Adrenal gland (tissue), 12 donors: Measurements from ENCODE around the gene LAPTM5. TPM values are rescaled to one million over a fixed set of nuclear protein-coding genes. Genes with fewer than 3 reads are reported as not detected.

Experiments used
- DNase-seq, 7 donors: peaks; one replicate each; pipeline ENCODE4 v3.0.0-alpha.2; 2019 to 2020
- H3K27ac ChIP-seq, 5 donors: fragments of 200-600 bp; sonication (generic) in 4 of 5; 1 replicate in 3 of 5; 2 replicates in 2 of 5; pipeline versions ENCODE4 v1.5.1 to v1.8.0; 2016 to 2020; ENCODE audit warnings: mild to moderate bottlenecking in 1 of 5
- H3K27me3 ChIP-seq: fragments of 200-600 bp; 2 replicates; pipeline ENCODE4 v1.8.0; 2021
- H3K36me3 ChIP-seq, 2 donors: fragments of 200-600 bp; replicated peaks in 1 of 2; 1 replicate in 1 of 2; 2 replicates in 1 of 2; pipeline versions ENCODE4 v1.5.1 to v1.8.0; 2018 to 2022
- H3K4me1 ChIP-seq, 2 donors: fragments of 200-600 bp; replicated peaks in 1 of 2; 1 replicate in 1 of 2; 2 replicates in 1 of 2; pipeline versions ENCODE4 v1.5.1 to v1.8.0; 2018 to 2021
- H3K4me3 ChIP-seq, 4 donors: fragments of 200-600 bp; sonication (generic) in 3 of 4; one replicate each; pipeline ENCODE4 v1.5.1; 2016 to 2018
- H3K9me3 ChIP-seq, 3 donors: fragments of 200-600 bp; sonication (generic) in 1 of 3; replicated peaks in 1 of 3; 1 replicate in 2 of 3; 2 replicates in 1 of 3; pipeline versions ENCODE4 v1.5.1 to v1.8.0; 2016 to 2021
- CTCF ChIP-seq, 6 experiments: fragments of 450-650 bp in 4 of 6; fragments of 200-600 bp in 2 of 6; sonication (generic) in 1 of 6; IDR thresholded peaks; 1 replicate in 5 of 6; 2 replicates in 1 of 6; pipeline versions ENCODE4 v1.5.1 to v1.8.0; 2016 to 2021; ENCODE audit warnings: antibody characterized with exemption in 6 of 6, mild to moderate bottlenecking in 2 of 6, moderate library complexity in 1 of 6
- POLR2A ChIP-seq, 2 donors: fragments of 450-650 bp; IDR thresholded peaks; one replicate each; pipeline ENCODE4 v1.6.1; 2017; ENCODE audit warnings: antibody characterized with exemption in 2 of 2, mild to moderate bottlenecking in 2 of 2, moderate library complexity in 1 of 2
- WGBS, 4 donors: extraction: QIAGEN DNeasy Blood & Tissue Kit in 2 of 4; methylation state at CpG; one replicate each; pipeline versions ENCODE4 v1.1.5 to v1.1.7; 2013 to 2017; 5-methylcytosine and 5-hydroxymethylcytosine counted together
- intact Hi-C, 2 donors: fragments of 100-400 bp; cut with DNase I; formaldehyde crosslinking; loops; one replicate each; pipeline versions ENCODE4 v1.14.1 to v1.15.0; 2022 to 2023
- polyA plus RNA-seq, 3 donors: library from polyadenylated mRNA; stranded (reverse); fragments of 200-250 nt in 2 of 3; fragments of 350-450 nt in 1 of 3; fragmentation: Illumina TruSeq in 1 of 3; extraction: RNeasy Lipid Tissue Mini Kit (QIAGEN cat#74804) in 1 of 3; gene quantifications; one replicate each; pipeline ENCODE4 v1.2.3, GENCODE V29; 2013 to 2014
- total RNA-seq, 9 donors: library from RNA; depleted of rRNA in 4 of 9; stranded (reverse); fragments of >200 nt in 4 of 9; fragments of 120-200 nt in 1 of 9; fragmentation: NEBNext Ultra II Directional in 1 of 9; extraction: Animal tissue kit (Norgen Biotek cat#: 25700) in 1 of 9; gene quantifications; one replicate each; pipeline versions ENCODE4 v1.1.0 to v1.2.4, GENCODE V29; 2013 to 2023
- donor health status: healthy with polysubstance abuse.
- donor health status: Bipolar disorder and iron deficiency.
- donor health status: DM: yes; HTN: yes; CAD: no.
- donor health status: DM: no; HTN: no; CAD: no.
- donor health status: DM: no; HTN: no; CAD: no.
- donor health status: DM: yes; HTN: yes; CAD: no.

The LAPTM5 gene
- total and polyA plus RNA-seq, 12 donors = 7.8 to 177 (median 109) TPM

- peaks cover 0 to 4% (median 0%) of the 10 kb centered on the region in 3 donors for H3K9me3 ChIP-seq
- H3K4me3 ChIP-seq = no peak overlapping the region
- DNase-seq = no peak
- WGBS, 4 donors = 92 to 97% (median 95%) methylated on average over 2 of the region's 2 CpGs
- no peaks in the 10 kb centered on the region for H3K36me3 ChIP-seq
- no peak for TF ChIP-seq POLR2A (IDR thresholded peaks at IDR 0.05)
- TF ChIP-seq CTCF (IDR thresholded peaks at IDR 0.05) = peak in 3 of 6 experiments; percentile 8 to 41 (median 37)
- no peaks in the 10 kb centered on the region for H3K27me3 ChIP-seq
- intact Hi-C loops = no loop called here
- peaks cover 7 to 10% of the 10 kb centered on the region in 2 donors for H3K4me1 ChIP-seq
- no peak overlapping the region for H3K27ac ChIP-seq
These were observed 42.4 kb downstream of the LAPTM5 start for GRCh38 chr1:30715216-30715615.

GRCh38 chr1:30714536-30715090, 43.0 kb downstream of the LAPTM5 start:
- no peak for TF ChIP-seq POLR2A (IDR thresholded peaks at IDR 0.05)
- TF ChIP-seq CTCF (IDR thresholded peaks at IDR 0.05) = no peak
- H3K27me3 ChIP-seq = no peaks in the 10 kb centered on the region
- 91 to 95% (median 93%) methylated on average over 8 of the region's 8 CpGs for WGBS, 4 donors
- H3K4me3 ChIP-seq = no peak overlapping the region
- H3K4me1 ChIP-seq = peaks cover 7 to 10% of the 10 kb centered on the region in 2 donors
- intact Hi-C loops = no loop called here
- DNase-seq = no peak
- H3K9me3 ChIP-seq = peaks cover 0 to 4% (median 0%) of the 10 kb centered on the region in 3 donors
- H3K27ac ChIP-seq = no peak overlapping the region
- H3K36me3 ChIP-seq = no peaks in the 10 kb centered on the region

GRCh38 chr1:30714025-30714424, 43.5 kb downstream of the LAPTM5 start:
- Histone ChIP-seq H3K27ac (no peak overlapping the region), H3K4me3 (no peak overlapping the region), H3K27me3 (no peaks in the 10 kb centered on the region), H3K4me1 (peaks cover 3 to 4% of the 10 kb centered on the region in 2 donors), H3K36me3 (no peaks in the 10 kb centered on the region), H3K9me3 (peaks cover 0 to 4% (median 0%) of the 10 kb centered on the region in 3 donors)
- intact Hi-C loops = no loop called here
- no peak for TF ChIP-seq CTCF (IDR thresholded peaks at IDR 0.05)
- TF ChIP-seq POLR2A (IDR thresholded peaks at IDR 0.05) = no peak
- no peak for DNase-seq
- 68 to 84% (median 73%) methylated on average over 2 to 4 of the region's 4 CpGs for WGBS, 4 donors

GRCh38 chr1:30713311-30713710, 44.3 kb downstream of the LAPTM5 start:
- WGBS, 4 donors = 46 to 57% (median 53%) methylated on average over 9 to 12 of the region's 12 CpGs
- Histone ChIP-seq H3K36me3 (no peaks in the 10 kb centered on the region), H3K9me3 (peaks cover 0 to 4% (median 0%) of the 10 kb centered on the region in 3 donors), H3K4me3 (no peak overlapping the region), H3K27me3 (no peaks in the 10 kb centered on the region), H3K27ac (no peak overlapping the region), H3K4me1 (no peaks in the 10 kb centered on the region)
- intact Hi-C loops = no loop called here
- DNase-seq = no peak
- TF ChIP-seq POLR2A (IDR thresholded peaks at IDR 0.05) (no peak), CTCF (IDR thresholded peaks at IDR 0.05) (no peak)
